ENCODE results near the gene CISH. TPM values are rescaled to one million over a fixed set of nuclear protein-coding genes. Genes with fewer than 3 reads are reported as not detected.

CISH gene
- total and polyA plus RNA-seq, 12 donors, result 5.4 to 131 (median 23.1) TPM

GRCh38 chr3:50612234-50612882, 784 bp upstream of the CISH start:
- no peak for TF ChIP-seq CTCF (IDR thresholded peaks at IDR 0.05)
- no peaks in the 10 kb centered on the region for H3K9me3 ChIP-seq
- ATAC-seq (peak in 1 of 8 donors; percentile 1), DNase-seq (peak in 1 of 2 donors; percentile 48)
- peaks cover 0 to 31% (median 7%) of the 10 kb centered on the region in 9 donors for H3K36me3 ChIP-seq
- peaks cover 11 to 78% (median 62%) of the 10 kb centered on the region in 9 donors for H3K4me1 ChIP-seq
- intact Hi-C loops (cut with DNase I), result loop anchor here in 4 of 10 donors (1.0 to 10.0 kb wide), 6 partner anchors 40 to 492 kb away; partner anchors contain the start of genes CYB561D2 (in 1 of the 4), NPRL2 (in 1 of the 4), TMEM115 (in 1 of the 4) and ZMYND10 (in 1 of the 4)
- H3K4me3 ChIP-seq, result peak overlapping the region; percentile 42 to 93 (median 78)
- H3K27ac ChIP-seq, result peak overlapping the region; percentile 72 to 99 (median 95)
- no peaks in the 10 kb centered on the region for H3K27me3 ChIP-seq
- WGBS, 2 donors, result 4 to 5% methylated on average over 29 of the region's 29 CpGs

GRCh38 chr3:50610992-50611463, 546 bp downstream of the CISH start:
- peak overlapping the region; percentile 61 to 99 (median 95) for H3K27ac ChIP-seq
- H3K27me3 ChIP-seq, result no peaks in the 10 kb centered on the region
- H3K4me3 ChIP-seq, result peak overlapping the region; percentile 42 to 93 (median 78)
- no peaks in the 10 kb centered on the region for H3K9me3 ChIP-seq
- intact Hi-C loops (cut with DNase I), result loop anchor here in 3 of 10 donors (5.0 to 10.0 kb wide), 5 partner anchors 94 to 494 kb away; partner anchors contain the start of genes CYB561D2 (in 1 of the 3), NPRL2 (in 1 of the 3), TMEM115 (in 1 of the 3) and ZMYND10 (in 1 of the 3)
- no peak for DNase-seq
- H3K4me1 ChIP-seq, result peaks cover 11 to 82% (median 70%) of the 10 kb centered on the region in 9 donors
- peak in 1 of 8 donors; percentile 0 for ATAC-seq
- TF ChIP-seq CTCF (IDR thresholded peaks at IDR 0.05), result no peak
- H3K36me3 ChIP-seq, result peaks cover 0 to 44% (median 20%) of the 10 kb centered on the region in 9 donors
- WGBS, 2 donors, result 6 to 8% methylated on average over 10 of the region's 10 CpGs

GRCh38 chr3:50610181-50610971, 1.2 kb downstream of the CISH start:
- peaks cover 14 to 84% (median 75%) of the 10 kb centered on the region in 9 donors for H3K4me1 ChIP-seq
- ATAC-seq (no peak), DNase-seq (no peak)
- H3K9me3 ChIP-seq, result no peaks in the 10 kb centered on the region
- H3K27me3 ChIP-seq, result no peaks in the 10 kb centered on the region
- WGBS, 2 donors, result 61 to 67% methylated on average over 6 of the region's 6 CpGs
- H3K36me3 ChIP-seq, result peaks cover 0 to 51% (median 20%) of the 10 kb centered on the region in 9 donors
- peak overlapping the region; percentile 42 to 93 (median 78) for H3K4me3 ChIP-seq
- peak overlapping the region in 9 of 10 donors; percentile 75 to 99 (median 97) for H3K27ac ChIP-seq
- intact Hi-C loops (cut with DNase I), result loop anchor here in 3 of 10 donors (5.0 to 10.0 kb wide), 5 partner anchors 93 to 494 kb away; partner anchors contain the start of genes CYB561D2 (in 1 of the 3), NPRL2 (in 1 of the 3), TMEM115 (in 1 of the 3) and ZMYND10 (in 1 of the 3)
- TF ChIP-seq CTCF (IDR thresholded peaks at IDR 0.05), result no peak

GRCh38 chr3:50609763-50610085, 1.9 kb downstream of the CISH start:
- TF ChIP-seq CTCF (IDR thresholded peaks at IDR 0.05), result no peak
- Histone ChIP-seq H3K9me3 (no peaks in the 10 kb centered on the region), H3K36me3 (peaks cover 0 to 57% (median 20%) of the 10 kb centered on the region in 9 donors), H3K4me1 (peaks cover 19 to 90% (median 81%) of the 10 kb centered on the region in 9 donors), H3K27ac (peak overlapping the region in 7 of 10 donors; percentile 88 to 99 (median 98)), H3K27me3 (no peaks in the 10 kb centered on the region), H3K4me3 (peak overlapping the region in 8 of 10 donors; percentile 70 to 93 (median 84))
- no peak for ATAC-seq
- intact Hi-C loops (cut with DNase I), result loop anchor here in 3 of 10 donors (5.0 to 10.0 kb wide), 5 partner anchors 92 to 495 kb away; partner anchors contain the start of genes CYB561D2 (in 1 of the 3), NPRL2 (in 1 of the 3), TMEM115 (in 1 of the 3) and ZMYND10 (in 1 of the 3)
- whole genome bisulfite sequencing, 2 donors, result 83 to 90% methylated on average over 3 of the region's 3 CpGs
- no peak for DNase-seq

Data from heart right ventricle (tissue), 16 donors.